Epidermal melanocyte (primary cell): ENCODE measurements around the gene EGR1.

Source experiments
- DNase-seq: peaks from one replicate; pipeline ENCODE4 v3.0.0; 2011; ENCODE audit warnings: low spot score; ENCODE audit not compliant: insufficient read length

EGR1 gene

GRCh38 chr5:138452720-138453119, 12.6 kb upstream of the EGR1 start:
- peak; percentile 14 for DNase-seq

- no peak for DNase-seq
Observed at GRCh38 chr5:138453590-138453989, 11.7 kb upstream of the EGR1 start.

- no peak for DNase-seq
Observed at GRCh38 chr5:138454121-138454520, 11.2 kb upstream of the EGR1 start.

- no peak for DNase-seq
Observed at GRCh38 chr5:138455232-138455930, 9.9 kb upstream of the EGR1 start.

- no peak for DNase-seq
Observed at GRCh38 chr5:138457531-138458275, 7.6 kb upstream of the EGR1 start.

- no peak for DNase-seq
Observed at GRCh38 chr5:138458384-138458783, 6.9 kb upstream of the EGR1 start.

- no peak for DNase-seq
Observed at GRCh38 chr5:138458856-138459255, 6.4 kb upstream of the EGR1 start.

GRCh38 chr5:138459311-138459933, 5.9 kb upstream of the EGR1 start:
- DNase-seq, result no peak

- no peak for DNase-seq
Observed at GRCh38 chr5:138460032-138460693, 5.1 kb upstream of the EGR1 start.

GRCh38 chr5:138461343-138462125, 3.7 kb upstream of the EGR1 start:
- DNase-seq, result no peak

GRCh38 chr5:138463419-138464007, 1.8 kb upstream of the EGR1 start:
- DNase-seq, result peak; percentile 77

GRCh38 chr5:138464008-138464387, 1.3 kb upstream of the EGR1 start:
- DNase-seq, result peak; percentile 90

- DNase-seq, result peak; percentile 93
Observed at GRCh38 chr5:138464388-138465260, 655 bp upstream of the EGR1 start.

GRCh38 chr5:138466125-138466899, 1.0 kb downstream of the EGR1 start:
- DNase-seq, result no peak

- no peak for DNase-seq
Observed at GRCh38 chr5:138466900-138467710, 1.8 kb downstream of the EGR1 start.

GRCh38 chr5:138467711-138468132, 2.4 kb downstream of the EGR1 start:
- no peak for DNase-seq

- no peak for DNase-seq
Observed at GRCh38 chr5:138468133-138468965, 3.1 kb downstream of the EGR1 start.
